GM12864 (cell line): ENCODE results near the gene IARS2.
A peak's percentile ranks its signal among the peaks of the same experiment; 100 is the strongest.

ENCODE experiments used
- DNase-seq: peaks from one replicate; pipeline ENCODE4 v3.0.0-alpha.2; 2011; ENCODE audit warnings: low read depth
- H3K4me3 ChIP-seq: 2 replicates; pipeline ENCODE4 v1.5.1; 2011; ENCODE audit warnings: mild to moderate bottlenecking, low read depth, low read length, control low read depth
- CTCF ChIP-seq: IDR thresholded peaks from 2 replicates; pipeline ENCODE4 v1.5.1; 2011; ENCODE audit warnings: low read depth, mild to moderate bottlenecking, moderate library complexity, low read length, control low read depth, inconsistent platforms; ENCODE audit errors: missing control alignments

Gene IARS2

GRCh38 chr1:220121791-220122530 is 28.0 kb downstream of the IARS2 start:
- no peak overlapping the region for H3K4me3 ChIP-seq
- DNase-seq, result no peak
- no peak for TF ChIP-seq CTCF

GRCh38 chr1:220123066-220123465 is 29.1 kb downstream of the IARS2 start:
- no peak for TF ChIP-seq CTCF
- no peak for DNase-seq
- H3K4me3 ChIP-seq, result no peak overlapping the region

- H3K4me3 ChIP-seq, result no peak overlapping the region
- no peak for DNase-seq
- TF ChIP-seq CTCF, result peak; percentile 44
Observed at GRCh38 chr1:220123889-220124288, 30.0 kb downstream of the IARS2 start.

- H3K4me3 ChIP-seq, result no peak overlapping the region
- DNase-seq, result no peak
- TF ChIP-seq CTCF, result no peak
Observed at GRCh38 chr1:220124542-220124941, 30.6 kb downstream of the IARS2 start.

GRCh38 chr1:220127076-220127475 is 33.1 kb downstream of the IARS2 start:
- TF ChIP-seq CTCF, result no peak
- no peak for DNase-seq
- H3K4me3 ChIP-seq, result no peak overlapping the region

GRCh38 chr1:220129479-220130210 is 35.7 kb downstream of the IARS2 start:
- no peak for TF ChIP-seq CTCF
- no peak for DNase-seq
- H3K4me3 ChIP-seq, result no peak overlapping the region
